Urinary bladder (tissue), 4 donors: Measurements from ENCODE around the gene MRPS31. TPM values are rescaled to one million over a fixed set of nuclear protein-coding genes. Genes with fewer than 3 reads are reported as not detected.
"Not testable (repeated sequence)": the region's sequence is repeated elsewhere in the genome, so short reads cannot be mapped to it uniquely, and the experiment has no call there.

Experiments
- DNase-seq: peaks from one replicate; pipeline ENCODE4 v3.0.0-alpha.2; 2015; ENCODE audit errors: extremely low spot score
- H3K27ac ChIP-seq: one replicate; pipeline ENCODE4 v1.5.1; 2013; ENCODE audit warnings: low read depth, mild to moderate bottlenecking, moderate library complexity
- H3K36me3 ChIP-seq: one replicate; pipeline ENCODE4 v1.6.1; 2013; ENCODE audit warnings: mild to moderate bottlenecking, moderate library complexity; ENCODE audit not compliant: insufficient read depth
- H3K4me1 ChIP-seq: one replicate; pipeline ENCODE4 v1.6.1; 2013; ENCODE audit warnings: mild to moderate bottlenecking, moderate library complexity; ENCODE audit not compliant: insufficient read depth
- H3K4me3 ChIP-seq: one replicate; pipeline ENCODE4 v1.5.1; 2013; ENCODE audit warnings: low read depth, low read length
- WGBS: extraction: QIAGEN DNeasy Blood & Tissue Kit; methylation state at CpG from one replicate; pipeline ENCODE4 v1.1.7; 2013; 5-methylcytosine and 5-hydroxymethylcytosine counted together
- polyA plus RNA-seq: library from polyadenylated mRNA; stranded (reverse); fragments of 200-250 nt; gene quantifications from one replicate; pipeline ENCODE4 v1.2.3, GENCODE V29; 2013
- total RNA-seq: library from RNA; depleted of rRNA; stranded (reverse); fragments of >200 nt; gene quantifications from one replicate; pipeline ENCODE4 v1.2.3, GENCODE V29; 2014
- donor health status: healthy with polysubstance abuse.
- donor health status: healthy.

MRPS31 gene
- total and polyA plus RNA-seq, 2 donors, result 22.8 to 42.9 TPM

GRCh38 chr13:40798380-40798779, 27.4 kb upstream of the MRPS31 start:
- Histone ChIP-seq H3K36me3 (no peaks in the 10 kb centered on the region), H3K4me3 (no peak overlapping the region), H3K27ac (no peak overlapping the region), H3K4me1 (no peaks in the 10 kb centered on the region)
- no peak for DNase-seq
- 90% methylated on average over 9 of the region's 9 CpGs for WGBS

GRCh38 chr13:40796649-40797048, 25.7 kb upstream of the MRPS31 start:
- Histone ChIP-seq H3K4me3 (no peak overlapping the region), H3K27ac (no peak overlapping the region), H3K4me1 (no peaks in the 10 kb centered on the region), H3K36me3 (no peaks in the 10 kb centered on the region)
- 92% methylated on average over 6 of the region's 6 CpGs for WGBS
- DNase-seq, result no peak

GRCh38 chr13:40794414-40795368, 23.7 kb upstream of the MRPS31 start:
- Histone ChIP-seq H3K4me3 (no peak overlapping the region), H3K36me3 (no peaks in the 10 kb centered on the region), H3K4me1 (no peaks in the 10 kb centered on the region), H3K27ac (no peak overlapping the region)
- WGBS, result 92% methylated on average over 13 of the region's 13 CpGs
- DNase-seq, result no peak

- Histone ChIP-seq H3K27ac (no peak overlapping the region), H3K36me3 (no peaks in the 10 kb centered on the region), H3K4me3 (no peak overlapping the region), H3K4me1 (no peaks in the 10 kb centered on the region)
- DNase-seq, result no peak
- 94% methylated on average over 3 of the region's 3 CpGs for WGBS
Measured at GRCh38 chr13:40793339-40793738, 22.3 kb upstream of the MRPS31 start.

- no peaks in the 10 kb centered on the region for H3K36me3 ChIP-seq
- no peak overlapping the region for H3K4me3 ChIP-seq
- 90% methylated on average over 10 of the region's 10 CpGs for WGBS
- DNase-seq, result no peak
- H3K4me1 ChIP-seq, result no peaks in the 10 kb centered on the region
- H3K27ac ChIP-seq, result no peak overlapping the region
Measured at GRCh38 chr13:40792284-40793051, 21.5 kb upstream of the MRPS31 start.

GRCh38 chr13:40790154-40790616, 19.2 kb upstream of the MRPS31 start:
- WGBS, result 16% methylated on average over 9 of the region's 9 CpGs
- DNase-seq, result no peak
- Histone ChIP-seq H3K4me3 (peak overlapping the region; percentile 77), H3K4me1 (no peaks in the 10 kb centered on the region), H3K27ac (peak overlapping the region; percentile 68), H3K36me3 (no peaks in the 10 kb centered on the region)

- WGBS, result under 1% methylated on average over 101 of the region's 101 CpGs
- peak; percentile 6 for DNase-seq
- H3K4me3 ChIP-seq, result peak within 1 kb of the TSS; percentile 77
Measured at GRCh38 chr13:40789275-40790153, 18.5 kb upstream of the MRPS31 start, which contains the start of gene SLC25A15. SLC25A15 (plus strand) TSS chr13:40789611; CDS start chr13:40793227, 3,616 bp downstream.

GRCh38 chr13:40788540-40789274, 17.7 kb upstream of the MRPS31 start:
- WGBS, result 60% methylated on average over 18 of the region's 18 CpGs
- peak overlapping the region; percentile 77 for H3K4me3 ChIP-seq
- H3K4me1 ChIP-seq, DNase-seq, H3K36me3 ChIP-seq: not testable (repeated sequence)
- peak overlapping the region; percentile 68 for H3K27ac ChIP-seq

More at GRCh38 chr13:40789275-40790153, 18.5 kb upstream of the MRPS31 start, which contains the start of gene SLC25A15:
- no peaks in the 10 kb centered on the region for H3K36me3 ChIP-seq
- peak within 1 kb of the TSS; percentile 68 for H3K27ac ChIP-seq
- H3K4me1 ChIP-seq, result no peaks in the 10 kb centered on the region

GRCh38 chr13:40787062-40787461, 16.1 kb upstream of the MRPS31 start:
- Histone ChIP-seq H3K36me3 (no peaks in the 10 kb centered on the region), H3K27ac (no peak overlapping the region)
- 59% methylated on average over 5 of the region's 5 CpGs for WGBS

GRCh38 chr13:40786568-40786996, 15.6 kb upstream of the MRPS31 start:
- Histone ChIP-seq H3K27ac (no peak overlapping the region), H3K36me3 (no peaks in the 10 kb centered on the region), H3K4me1 (no peaks in the 10 kb centered on the region), H3K4me3 (no peak overlapping the region)
- no peak for DNase-seq
- WGBS, result 85% methylated on average over 4 of the region's 4 CpGs

More at GRCh38 chr13:40787062-40787461, 16.1 kb upstream of the MRPS31 start:
- H3K4me3 ChIP-seq, result no peak overlapping the region
- no peak for DNase-seq
- H3K4me1 ChIP-seq, result no peaks in the 10 kb centered on the region

GRCh38 chr13:40784540-40784939, 13.6 kb upstream of the MRPS31 start:
- DNase-seq, result no peak
- 82% methylated on average over 4 of the region's 4 CpGs for WGBS
- H3K4me1 ChIP-seq, result no peaks in the 10 kb centered on the region

GRCh38 chr13:40782971-40783370, 12.0 kb upstream of the MRPS31 start:
- H3K4me3 ChIP-seq, H3K27ac ChIP-seq, H3K4me1 ChIP-seq, DNase-seq, H3K36me3 ChIP-seq: not testable (repeated sequence)
- WGBS, result 91% methylated on average over 1 of the region's 1 CpG

More at GRCh38 chr13:40784540-40784939, 13.6 kb upstream of the MRPS31 start:
- no peaks in the 10 kb centered on the region for H3K36me3 ChIP-seq
- H3K4me3 ChIP-seq, result no peak overlapping the region
- no peak overlapping the region for H3K27ac ChIP-seq
